ENCODE measurements around the gene TM6SF1.
"Not testable (repeated sequence)": the region's sequence is repeated elsewhere in the genome, so short reads cannot be mapped to it uniquely, and the experiment has no call there.

Gene TM6SF1

DNA sequence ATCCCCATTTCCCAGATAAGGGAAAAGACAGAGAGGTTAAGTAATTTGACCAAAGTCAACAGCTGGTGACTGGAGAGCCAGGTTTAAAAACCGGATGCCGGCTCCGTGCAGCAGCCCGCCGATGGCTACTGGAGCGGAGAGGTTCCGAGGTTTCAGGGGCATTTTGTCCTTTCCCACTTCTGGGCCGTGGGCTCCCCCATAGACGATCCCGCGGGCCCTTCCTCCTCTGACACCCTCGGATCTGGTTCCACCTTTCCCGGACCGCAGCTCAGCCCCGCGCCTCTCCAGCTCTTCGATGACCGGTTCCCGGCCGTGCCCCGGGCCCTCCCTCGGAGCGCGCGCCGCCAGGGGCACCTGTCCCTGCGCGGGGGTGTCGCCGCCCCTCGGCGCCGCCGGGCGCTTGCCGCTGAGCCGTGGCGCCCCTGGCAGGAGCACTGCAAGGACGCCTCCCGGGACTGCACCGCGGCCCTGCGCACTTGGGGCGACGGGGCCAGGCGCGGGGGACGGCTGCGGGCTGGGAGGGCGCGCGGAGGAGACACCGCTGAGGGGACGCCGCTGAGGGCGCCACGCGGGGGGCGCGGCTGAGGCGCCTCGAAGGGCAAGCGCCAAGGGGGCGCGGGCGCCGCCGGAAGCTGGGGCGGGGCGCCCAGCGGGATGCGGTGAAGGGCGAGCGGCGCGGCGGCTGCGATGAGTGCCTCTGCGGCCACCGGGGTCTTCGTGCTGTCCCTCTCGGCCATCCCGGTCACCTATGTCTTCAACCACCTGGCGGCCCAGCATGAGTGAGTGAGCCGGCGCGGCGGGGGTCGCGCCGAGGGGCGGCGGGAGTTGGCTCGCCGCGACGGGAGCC lies at the start of gene TM6SF1:
TSS of gene TM6SF1 (plus strand) at position 652 of the 847 bp plus-strand sequence. CDS start at position 688, 36 bp downstream.
- no peak for DNase-seq (ENCODE audit: low spot score)

DNA sequence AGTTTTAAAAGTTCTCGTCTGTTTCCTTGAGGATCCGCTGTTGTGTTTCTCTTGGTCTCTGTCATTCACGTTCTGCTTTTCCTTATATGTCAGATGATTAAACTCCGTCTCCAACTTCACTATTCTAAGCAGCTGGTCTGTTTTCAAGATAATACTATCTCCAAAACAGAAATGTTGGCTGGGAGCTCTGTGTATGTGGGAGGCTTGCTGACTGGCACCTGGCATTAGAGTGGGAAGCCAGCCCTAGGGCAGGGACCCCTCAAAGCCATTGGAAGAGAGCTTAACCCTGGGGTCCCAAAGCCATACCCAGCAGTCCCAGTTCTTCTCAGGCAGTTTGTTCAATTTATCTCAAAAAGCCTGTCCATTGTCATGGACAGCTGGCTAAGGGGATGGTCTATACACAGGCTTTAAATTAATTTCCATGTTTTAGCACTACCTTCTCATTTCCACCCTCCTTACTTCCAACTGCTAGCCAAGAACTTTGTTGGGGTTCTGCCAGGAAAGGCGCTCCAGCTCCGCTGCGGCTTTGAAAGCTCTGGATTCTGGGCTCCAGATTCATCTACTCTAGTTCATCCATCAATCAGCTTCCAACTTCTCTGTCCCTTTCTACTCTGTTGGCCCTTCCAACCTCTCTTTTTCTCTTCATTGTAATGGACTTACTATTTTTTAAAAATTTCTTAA lies 49.6 kb upstream of the TM6SF1 start:
- no peak for DNase-seq (ENCODE audit: low spot score)

DNA sequence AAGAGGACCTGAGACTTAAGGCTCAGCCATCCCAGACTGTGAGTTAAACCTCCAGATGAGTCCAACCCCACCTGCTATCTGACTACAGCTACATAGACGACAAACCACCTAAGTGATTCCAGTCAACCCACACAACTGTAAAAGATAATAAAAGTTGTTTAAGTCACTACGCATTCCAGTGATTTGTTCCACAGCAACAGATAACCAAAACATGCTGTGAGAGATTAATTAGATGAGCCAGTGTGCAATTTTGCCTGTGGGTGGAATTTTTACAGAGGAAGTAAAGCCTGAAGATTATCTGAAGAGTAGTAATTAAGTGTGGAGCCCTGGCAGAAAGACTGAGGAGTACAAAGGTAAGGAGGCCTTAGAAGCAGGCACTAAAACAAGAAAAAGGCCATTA lies 45.8 kb upstream of the TM6SF1 start:
- DNase-seq (ENCODE audit: low spot score): no peak

DNA sequence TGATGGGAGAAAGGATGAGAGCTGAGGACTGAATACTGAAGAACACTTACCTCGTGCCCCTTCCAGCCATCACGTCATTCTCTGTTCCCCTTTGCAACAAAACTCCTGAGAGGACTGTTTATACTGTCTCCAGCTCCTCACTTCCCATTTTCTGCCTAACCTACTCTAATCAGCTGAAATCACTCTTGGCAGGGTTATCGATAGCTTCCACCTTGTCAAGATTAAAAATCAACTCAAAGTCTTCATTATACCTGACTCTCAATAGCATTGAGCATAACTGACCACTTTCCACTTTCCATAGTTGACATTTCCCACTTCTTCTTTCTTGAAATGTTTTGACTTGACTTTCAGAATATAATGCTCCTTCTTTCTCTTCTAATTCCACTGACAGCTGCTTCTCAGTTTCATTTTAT lies 44.7 kb upstream of the TM6SF1 start:
- no peak for DNase-seq (ENCODE audit: low spot score)

DNA sequence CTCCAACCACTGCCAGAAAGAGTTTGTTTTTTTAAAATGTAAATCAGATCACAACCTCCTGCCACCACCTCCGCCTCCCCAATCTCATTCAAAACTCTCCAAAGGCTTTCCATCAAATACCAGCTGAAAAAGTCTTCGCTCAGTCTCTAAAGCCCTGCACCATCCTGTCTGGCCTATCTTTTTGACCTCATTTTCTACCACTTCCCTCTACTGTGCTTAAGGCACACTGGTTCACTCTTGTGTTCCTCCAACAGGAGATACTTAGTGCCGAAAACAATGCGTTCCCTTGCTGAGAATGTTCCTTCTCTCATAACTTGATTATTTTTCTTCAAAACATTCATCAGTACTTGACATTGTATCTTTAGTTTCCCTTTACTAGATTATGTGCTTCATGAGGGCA lies 43.9 kb upstream of the TM6SF1 start:
- no peak for DNase-seq (ENCODE audit: low spot score)

DNA sequence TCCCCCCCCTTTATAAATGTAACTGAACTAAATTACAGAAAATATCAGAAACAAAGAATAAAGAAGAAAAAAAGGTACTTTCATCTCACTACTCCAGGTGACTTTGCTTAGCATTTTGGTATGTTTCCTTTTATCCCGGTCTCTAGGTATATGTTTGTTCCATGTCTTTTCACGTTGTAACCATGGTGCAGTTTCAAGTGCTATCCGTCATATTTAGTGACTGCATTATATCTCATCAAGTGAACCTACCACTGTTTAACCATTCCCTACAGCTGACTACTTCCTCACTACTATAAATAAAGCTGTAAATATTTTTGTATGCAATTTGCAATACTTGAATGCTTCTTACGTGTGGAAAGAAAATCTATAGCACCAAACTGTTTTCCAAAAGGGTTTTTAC lies 42.6 kb upstream of the TM6SF1 start:
- peak; percentile 16 for DNase-seq (ENCODE audit: low spot score)

DNA sequence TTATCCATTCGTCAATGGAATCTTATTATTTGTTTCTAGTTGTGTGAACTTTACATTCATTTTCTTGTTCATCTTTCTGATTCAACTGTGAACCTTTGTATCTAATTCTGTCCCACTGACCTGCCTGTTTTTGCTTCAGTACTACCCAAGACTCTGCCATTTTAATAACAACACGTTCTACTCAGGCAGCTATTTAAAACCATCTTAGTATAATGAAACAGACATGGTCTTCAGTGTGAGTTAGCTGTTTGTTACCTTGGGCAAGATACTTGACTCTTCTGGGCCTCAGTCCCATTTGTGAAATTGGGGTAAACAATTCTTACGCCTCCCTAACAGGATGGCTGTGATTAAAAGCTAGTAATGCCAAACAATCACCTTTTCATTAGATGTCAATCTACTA lies 42.0 kb upstream of the TM6SF1 start:
- DNase-seq (ENCODE audit: low spot score): no peak

DNA sequence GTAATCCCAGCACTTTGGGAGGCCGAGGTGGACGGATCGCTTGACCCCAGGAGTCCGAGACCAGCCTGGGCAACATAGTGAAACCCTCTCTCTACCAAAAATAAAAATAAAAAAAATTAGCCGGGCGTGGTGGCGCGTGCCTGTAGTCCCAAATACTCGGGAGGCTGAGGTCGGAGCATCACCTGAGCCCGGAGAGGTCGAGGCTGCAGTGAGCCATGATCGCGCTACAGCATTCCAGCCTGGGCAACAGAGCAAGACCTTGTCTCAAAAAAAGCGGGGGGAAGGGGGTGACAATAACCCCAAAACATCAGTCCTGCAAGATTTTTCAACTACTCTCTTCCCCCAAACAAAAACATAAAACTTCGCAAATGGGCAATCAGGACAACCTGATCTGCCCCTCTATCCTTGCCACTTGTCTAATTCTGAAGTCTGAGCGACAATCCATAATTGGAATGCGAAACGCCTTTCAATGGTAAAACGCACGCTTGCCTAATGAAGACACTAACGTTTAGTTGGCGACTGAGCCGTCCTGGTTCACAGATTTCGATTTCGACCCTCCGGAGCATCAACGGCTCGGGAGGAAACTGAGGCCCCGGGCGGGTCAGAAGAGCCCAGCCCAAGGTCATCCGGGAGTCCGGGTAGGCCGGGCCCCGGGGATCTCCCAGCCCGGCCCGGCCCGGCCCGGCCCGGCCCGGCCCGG lies 41.3 kb upstream of the TM6SF1 start:
- DNase-seq (ENCODE audit: low spot score): peak; percentile 19

DNA sequence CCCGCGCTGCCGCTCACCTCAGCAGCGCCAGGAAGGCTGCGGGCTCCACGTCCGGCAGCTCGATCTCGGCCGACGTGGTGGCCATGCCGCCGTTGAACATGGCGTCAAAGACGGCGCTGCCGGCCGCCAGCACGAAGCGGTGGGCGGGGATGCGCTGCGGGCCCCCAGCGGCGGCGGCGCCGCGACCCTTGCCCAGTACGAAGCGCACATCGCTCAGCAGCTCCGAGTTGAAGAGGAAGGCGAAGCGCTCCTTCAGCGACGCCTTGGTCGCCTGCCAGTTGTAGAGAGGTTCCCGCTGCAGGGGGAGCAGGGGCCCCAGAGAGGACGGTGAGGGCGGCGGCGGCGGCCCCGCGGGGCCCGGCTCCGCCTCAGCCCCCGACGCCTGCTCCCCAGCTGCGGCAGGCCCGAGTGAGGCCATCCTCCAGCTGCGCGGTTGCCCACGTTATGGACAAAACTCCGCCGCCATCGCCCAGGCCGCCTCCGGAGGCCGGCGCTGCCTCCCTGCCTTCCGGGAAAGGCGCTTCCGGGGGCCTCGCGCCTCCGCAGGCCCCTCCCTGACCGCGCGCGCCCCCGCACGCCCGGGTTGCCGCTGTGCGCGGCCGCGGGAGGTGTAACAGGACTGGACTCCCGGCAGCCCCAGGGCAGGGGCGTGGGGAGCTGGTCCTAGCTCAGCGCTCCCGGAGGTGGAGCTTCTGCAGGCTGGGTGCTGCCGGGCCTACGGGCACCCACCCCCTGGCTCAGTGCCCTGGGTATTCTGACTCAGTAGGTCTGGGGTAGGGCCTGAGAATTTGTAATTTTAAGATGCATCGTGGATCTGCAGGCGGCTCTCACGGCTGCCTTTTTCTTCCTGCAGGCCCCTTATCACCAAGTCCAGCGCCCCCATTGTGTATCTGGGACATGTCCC lies 40.5 kb upstream of the TM6SF1 start, which contains the start of gene BTBD1:
TSS of gene BTBD1 (minus strand) at position 519 of the 904 bp plus-strand sequence. CDS start at position 418, 101 bp downstream.
- DNase-seq (ENCODE audit: low spot score): peak; percentile 92

DNA sequence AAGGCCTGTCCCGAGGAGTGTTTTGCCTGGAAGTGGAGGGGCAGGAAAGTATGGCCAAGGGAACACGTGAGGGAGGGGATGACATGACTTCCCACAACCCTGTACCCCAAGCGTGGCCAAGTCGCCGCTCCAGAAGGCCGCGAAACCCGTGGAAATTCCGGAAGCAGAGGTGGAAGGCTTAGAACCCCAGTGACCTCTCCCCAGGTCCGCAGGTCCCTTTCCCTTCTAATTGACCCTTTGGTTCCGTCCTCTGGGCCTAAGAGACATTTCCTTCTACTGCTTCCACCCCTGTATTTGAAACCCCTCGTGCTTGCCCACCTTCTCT lies 39.8 kb upstream of the TM6SF1 start:
- no peak for DNase-seq (ENCODE audit: low spot score)

DNA sequence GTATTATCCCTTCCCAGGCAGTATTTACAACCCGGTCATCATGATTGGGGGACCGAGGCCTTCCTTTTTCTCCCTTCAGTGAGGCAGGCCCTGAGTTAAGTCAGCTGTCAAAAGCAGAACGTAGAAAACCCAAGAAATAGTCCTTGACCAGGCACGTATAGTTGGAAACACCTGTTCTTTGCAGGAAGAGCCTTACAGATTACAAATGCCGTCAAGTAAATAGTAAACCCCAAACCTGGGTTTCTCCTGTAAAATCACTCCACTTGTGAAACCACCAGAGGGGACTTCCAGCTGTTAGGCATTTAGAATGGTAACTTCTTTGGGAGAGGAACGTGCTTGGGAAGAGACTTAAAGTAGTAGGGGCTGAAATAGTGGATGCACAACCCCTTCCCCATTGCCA lies 39.4 kb upstream of the TM6SF1 start:
- DNase-seq (ENCODE audit: low spot score): no peak

DNA sequence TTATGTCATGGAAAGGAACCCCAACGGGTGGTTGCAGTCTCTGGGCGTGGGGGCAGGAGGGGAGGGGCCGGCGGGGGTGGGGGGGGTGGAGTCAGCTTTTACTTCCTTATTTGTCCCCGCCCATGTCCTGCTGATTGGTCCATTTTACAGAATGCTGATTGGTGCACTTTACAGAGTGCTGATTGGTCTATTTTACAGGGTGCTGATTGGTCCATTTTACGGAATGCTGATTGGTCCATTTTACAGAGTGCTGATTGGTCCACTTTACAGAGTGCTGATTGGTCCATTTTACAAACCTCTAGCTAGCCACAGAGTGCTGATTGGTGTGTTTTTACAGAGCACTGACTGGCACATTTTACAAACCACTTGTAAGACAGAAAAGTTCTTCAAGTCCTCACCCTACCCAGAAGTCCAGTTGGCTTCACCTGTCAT lies 38.2 kb upstream of the TM6SF1 start:
- DNase-seq (ENCODE audit: low spot score): peak; percentile 68

DNA sequence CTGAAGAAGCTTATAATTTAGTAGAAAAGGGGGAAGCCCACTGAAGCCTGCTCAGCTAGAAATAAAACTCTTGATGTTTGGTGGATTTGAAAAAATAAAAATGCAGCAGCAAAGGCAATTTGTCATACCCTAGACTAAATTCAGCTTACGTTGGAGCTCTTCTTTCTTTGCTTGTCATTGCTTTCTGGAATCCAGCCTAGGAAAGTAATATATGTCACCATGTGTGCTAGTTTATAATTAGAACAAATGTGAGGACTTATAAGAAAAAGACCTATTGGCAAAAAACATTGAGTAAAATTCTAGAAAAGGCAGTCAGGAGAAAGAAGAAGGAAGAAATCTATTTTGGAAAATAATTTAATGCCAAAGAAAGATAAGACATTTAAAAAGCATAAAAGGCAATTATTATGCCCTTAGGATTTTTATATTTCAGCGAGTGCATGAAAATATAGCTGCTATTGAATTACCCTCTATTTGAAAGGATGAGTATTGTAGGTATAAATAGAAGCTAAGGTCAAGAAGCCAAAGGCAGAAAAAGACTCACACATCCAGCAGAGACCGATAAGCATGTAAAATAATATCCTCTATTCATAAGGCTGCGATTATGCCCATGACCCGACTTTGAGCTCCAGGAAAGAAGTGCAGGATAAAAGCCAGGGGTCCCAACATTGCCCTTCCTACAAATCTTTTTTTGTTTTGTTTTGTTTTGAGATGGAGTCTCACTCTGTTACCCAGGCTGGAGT lies 29.8 kb upstream of the TM6SF1 start:
- no peak for DNase-seq (ENCODE audit: low spot score)

DNA sequence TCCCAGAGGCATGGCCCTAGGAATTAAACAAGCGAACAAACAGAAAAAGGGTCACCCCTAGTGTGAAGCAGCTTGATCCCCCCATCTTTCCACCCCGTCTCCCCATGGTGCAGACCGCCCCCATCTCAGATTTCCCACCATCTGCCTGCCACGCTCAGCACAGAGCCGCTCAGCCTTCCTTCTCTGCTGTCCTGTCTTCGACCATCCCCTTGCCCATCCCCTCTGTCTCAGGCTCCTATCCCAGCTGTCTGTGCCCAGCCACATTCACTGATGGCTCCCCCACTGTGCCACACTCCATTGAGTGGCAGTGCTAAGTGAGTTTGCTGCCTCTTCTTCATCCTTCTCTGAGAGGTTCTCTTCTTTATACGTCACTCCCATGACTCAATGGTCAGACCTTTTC lies 28.7 kb upstream of the TM6SF1 start:
- DNase-seq (ENCODE audit: low spot score): no peak

DNA sequence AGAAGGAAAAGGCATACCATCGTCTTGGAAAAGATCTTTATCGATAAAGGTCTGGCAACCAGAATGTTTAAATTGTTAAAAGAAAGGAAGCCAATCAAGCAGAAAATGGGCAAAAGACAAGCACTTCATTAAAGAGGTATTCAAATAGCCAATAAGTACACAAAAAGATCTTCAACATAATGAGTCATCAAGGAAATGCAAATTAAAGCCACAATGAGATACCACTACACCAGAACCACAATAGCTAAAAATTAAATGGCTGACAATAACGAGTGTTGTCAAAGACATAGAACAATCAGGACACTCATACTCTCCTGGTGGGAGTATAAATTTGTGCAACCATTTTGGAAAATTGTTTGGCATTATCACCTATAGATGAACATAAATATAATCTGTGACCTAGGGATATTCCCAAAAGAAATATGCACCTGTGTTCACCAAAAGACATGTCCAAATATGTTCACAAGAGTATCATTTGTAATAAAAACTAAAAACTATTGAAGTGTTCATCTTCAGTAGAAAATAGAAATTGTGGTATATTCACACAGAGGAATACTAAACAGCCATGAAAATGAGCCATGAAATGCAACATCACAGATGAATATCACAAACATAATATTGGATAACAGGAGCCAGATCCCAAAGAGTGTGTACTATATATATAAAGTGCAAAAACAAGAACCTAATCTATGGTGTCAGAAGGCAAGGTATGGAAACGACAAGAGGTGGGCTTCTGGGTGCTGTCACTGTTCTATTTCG lies 26.0 kb upstream of the TM6SF1 start:
- no peak for DNase-seq (ENCODE audit: low spot score)

DNA sequence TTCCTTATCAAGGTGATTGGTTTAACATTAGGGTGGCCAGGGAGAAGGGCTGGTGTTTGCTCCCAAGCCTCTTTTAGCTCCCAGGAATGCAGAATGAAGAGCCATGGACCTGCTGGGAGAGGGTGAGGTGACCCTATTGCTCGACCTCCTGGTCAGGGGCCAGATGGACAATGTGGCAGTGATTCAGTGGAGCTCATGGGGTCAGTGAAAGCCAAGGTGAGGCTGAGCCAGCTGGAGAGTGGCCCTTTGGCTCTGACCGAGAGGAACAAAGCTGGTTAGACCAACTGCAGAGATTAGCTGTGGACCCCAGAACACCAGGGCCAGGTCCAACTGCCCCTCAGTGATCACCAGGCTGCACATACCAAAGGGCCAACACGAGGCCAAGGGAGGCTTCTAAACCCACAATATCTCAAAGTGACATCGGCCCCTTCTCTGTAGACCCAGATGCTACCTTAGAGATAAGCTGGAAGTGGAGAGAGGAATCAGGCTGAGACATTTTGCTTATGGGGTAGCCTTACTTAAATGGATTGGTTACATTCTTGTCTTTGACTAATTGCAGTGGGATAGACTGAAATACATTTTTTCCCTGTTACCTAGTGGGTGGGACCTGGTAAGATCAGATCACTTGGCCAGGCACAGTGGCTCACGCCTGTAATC lies 24.6 kb upstream of the TM6SF1 start:
- no peak for DNase-seq (ENCODE audit: low spot score)

DNA sequence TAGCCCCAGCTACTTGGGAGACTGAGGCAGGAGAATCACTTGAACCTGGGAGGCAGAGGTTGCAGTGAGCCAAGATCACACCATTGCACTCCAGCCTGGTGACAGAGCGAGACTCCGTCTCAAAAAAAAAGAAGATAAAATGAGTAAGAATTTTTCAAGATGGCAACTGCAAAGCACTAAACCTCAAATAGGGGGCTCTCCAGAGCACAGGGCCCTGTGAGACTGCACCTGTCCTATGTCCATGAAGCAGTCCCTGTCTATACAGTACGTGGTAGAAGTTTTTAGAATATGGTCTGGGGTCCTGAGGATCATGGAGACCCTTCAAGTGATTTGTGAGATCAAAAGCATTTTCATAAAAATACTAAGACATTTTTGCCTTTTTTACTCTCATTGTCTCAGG lies 22.0 kb upstream of the TM6SF1 start:
- DNase-seq (ENCODE audit: low spot score): not testable (repeated sequence)

DNA sequence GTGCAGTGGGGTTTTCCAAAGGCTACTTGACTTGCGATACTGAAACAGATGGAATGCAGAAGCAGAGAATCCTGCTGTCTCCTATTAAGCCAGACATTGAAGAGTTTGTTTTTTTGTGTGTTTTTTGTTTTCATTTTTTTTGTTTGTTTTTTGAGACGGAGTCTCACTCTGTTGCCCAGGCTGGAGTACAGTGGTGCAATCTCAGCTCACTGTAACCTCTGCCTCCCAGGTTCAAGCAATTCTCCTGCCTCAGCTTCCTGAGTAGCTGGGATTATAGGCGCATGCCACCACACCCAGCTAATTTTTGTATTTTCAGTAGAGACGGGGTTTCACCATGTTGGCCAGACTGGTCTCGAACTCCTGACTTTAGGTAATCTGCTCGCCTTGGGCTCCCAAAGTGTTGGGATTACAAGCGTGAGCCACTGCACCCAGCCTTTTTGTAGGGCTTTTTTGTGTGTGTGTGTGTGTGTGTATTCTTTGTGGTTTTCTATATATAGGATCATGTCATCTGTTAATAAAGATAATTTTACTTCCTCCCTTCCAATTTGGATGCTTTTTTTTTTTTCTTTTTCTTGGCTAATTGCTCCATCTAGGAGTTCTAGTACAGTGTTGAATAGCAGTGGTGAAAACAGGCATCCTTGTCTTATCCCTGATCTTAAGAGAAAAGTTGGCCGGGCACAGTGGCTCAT lies 21.4 kb upstream of the TM6SF1 start:
- not testable (repeated sequence) for DNase-seq (ENCODE audit: low spot score)

DNA sequence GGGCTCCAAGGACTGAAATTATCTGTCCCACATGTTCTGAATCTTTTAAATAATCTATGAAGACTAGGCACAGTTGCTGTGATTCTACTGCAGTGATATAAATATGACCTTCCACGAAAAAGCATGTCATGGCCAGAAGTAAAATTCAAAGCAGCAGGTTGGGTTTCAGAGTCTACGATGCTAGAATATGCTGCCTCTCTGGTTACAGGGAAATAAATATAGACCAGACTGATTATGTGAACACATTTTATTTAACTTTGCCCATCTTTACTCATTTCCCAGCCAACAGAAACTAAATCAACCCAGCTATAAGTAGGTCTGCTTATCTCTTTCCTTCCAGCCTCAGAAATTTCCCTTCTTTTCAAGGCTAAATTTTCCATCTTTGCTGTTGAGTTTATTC lies 19.9 kb upstream of the TM6SF1 start:
- DNase-seq (ENCODE audit: low spot score): no peak
